GM21786 (cell line): ENCODE results near the gene TMEM100.
"Not testable (repeated sequence)": the region's sequence is repeated elsewhere in the genome, so short reads cannot be mapped to it uniquely, and the experiment has no call there.

Source experiments
- ATAC-seq: cut with Tn5 transposase; IDR thresholded peaks from one replicate; pipeline ENCODE4 v1.9.1; 2021; ENCODE audit not compliant: unreplicated experiment

The TMEM100 gene

GRCh38 chr17:55690105-55690508 lies 32.6 kb downstream of the TMEM100 start:
- no peak for ATAC-seq

- ATAC-seq, result no peak
These were observed 33.0 kb downstream of the TMEM100 start for GRCh38 chr17:55689672-55690071.

GRCh38 chr17:55688057-55688456 lies 34.6 kb downstream of the TMEM100 start:
- ATAC-seq, result no peak

- ATAC-seq, result no peak
These were observed 35.6 kb downstream of the TMEM100 start for GRCh38 chr17:55687037-55687436.

GRCh38 chr17:55683550-55684315 lies 38.9 kb downstream of the TMEM100 start:
- ATAC-seq, result no peak

GRCh38 chr17:55681342-55681700 lies 41.3 kb downstream of the TMEM100 start:
- no peak for ATAC-seq

- no peak for ATAC-seq
These were observed 41.9 kb downstream of the TMEM100 start for GRCh38 chr17:55680686-55681341.

GRCh38 chr17:55677446-55677845 lies 45.2 kb downstream of the TMEM100 start:
- ATAC-seq, result no peak

GRCh38 chr17:55676274-55676673 lies 46.4 kb downstream of the TMEM100 start:
- ATAC-seq, result no peak

GRCh38 chr17:55673743-55674506 lies 48.7 kb downstream of the TMEM100 start:
- no peak for ATAC-seq

GRCh38 chr17:55672585-55673501 lies 49.8 kb downstream of the TMEM100 start:
- ATAC-seq, result no peak

- not testable (repeated sequence) for ATAC-seq
These were observed 50.7 kb downstream of the TMEM100 start for GRCh38 chr17:55672010-55672409.
